RWPE1 (cell line): ENCODE data around the gene ERICH6.

Source experiments
- CTCF ChIA-PET: fragments of 350-600 bp; sonication (Branson Sonifier 250); formaldehyde crosslinking; extraction: SDS; loops from one replicate; lab custom pipeline; 2021; lab: Yijun Ruan, JAX
- POLR2A ChIA-PET: fragments of 400-600 bp; formaldehyde crosslinking; extraction: SDS; loops from one replicate; lab custom pipeline; 2020; ENCODE audit warnings: antibody characterized with exemption; ENCODE audit not compliant: low non-redundant PET; lab: Yijun Ruan, JAX
- DNase-seq: peaks from one replicate; pipeline ENCODE4 v3.0.0; 2012; ENCODE audit warnings: low spot score
- H3K27ac ChIP-seq: fragments of 450-650 bp; 2 replicates; pipeline ENCODE4 v1.5.1; 2017
- CTCF ChIP-seq: fragments of 450-650 bp; conservative IDR thresholded peaks from 2 replicates; pipeline ENCODE4 v1.5.1; 2017; ENCODE audit warnings: low read depth, mild to moderate bottlenecking

The ERICH6 gene

GRCh38 chr3:150675587-150675986, 28.1 kb downstream of the ERICH6 start:
- no peak for TF ChIP-seq CTCF
- ChIA-PET CTCF (interaction anchor here (0.6 kb wide), 1 partner anchor 704 kb away, joined by 3 read pairs; no protein-coding TSS in a partner anchor), POLR2A (no interaction called here)
- no peak overlapping the region for H3K27ac ChIP-seq
- no peak for DNase-seq

- ChIA-PET CTCF (interaction anchor here (0.5 to 0.6 kb wide), 3 partner anchors 89 to 244 kb away, joined by 3 to 6 read pairs (median 3); no protein-coding TSS in a partner anchor), POLR2A (no interaction called here)
- TF ChIP-seq CTCF, result no peak
- no peak overlapping the region for H3K27ac ChIP-seq
- DNase-seq, result no peak
Measured at GRCh38 chr3:150673966-150674365, 29.8 kb downstream of the ERICH6 start.

GRCh38 chr3:150666167-150666566, 37.6 kb downstream of the ERICH6 start:
- ChIA-PET CTCF (interaction anchor here (0.5 kb wide), 1 partner anchor 25 kb away, joined by 3 read pairs; no protein-coding TSS in a partner anchor), POLR2A (no interaction called here)
- no peak for TF ChIP-seq CTCF
- no peak overlapping the region for H3K27ac ChIP-seq
- no peak for DNase-seq

GRCh38 chr3:150663461-150663860, 40.3 kb downstream of the ERICH6 start:
- POLR2A ChIA-PET, result no interaction called here

GRCh38 chr3:150662410-150663200, 41.1 kb downstream of the ERICH6 start:
- no peak overlapping the region for H3K27ac ChIP-seq
- TF ChIP-seq CTCF, result no peak
- DNase-seq, result no peak
- ChIA-PET CTCF (no interaction called here), POLR2A (no interaction called here)

More at GRCh38 chr3:150663461-150663860, 40.3 kb downstream of the ERICH6 start:
- no peak overlapping the region for H3K27ac ChIP-seq
- no peak for DNase-seq
- TF ChIP-seq CTCF, result no peak
- CTCF ChIA-PET, result no interaction called here

- POLR2A ChIA-PET, result no interaction called here
- H3K27ac ChIP-seq, result no peak overlapping the region
- CTCF ChIA-PET, result interaction anchor here (1.3 kb wide), 1 partner anchor 15 kb away, joined by 4 read pairs; no protein-coding TSS in a partner anchor
- TF ChIP-seq CTCF, result no peak
- DNase-seq, result no peak
Measured at GRCh38 chr3:150656316-150656715, 47.4 kb downstream of the ERICH6 start.
